KMS-11 (cell line): ENCODE results near the gene LSAMP.

Source experiments
- H2AFZ ChIP-seq: fragments of 200-600 bp; sonication (generic); 2 replicates; pipeline ENCODE4 v1.6.1; 2016; ENCODE audit warnings: antibody characterized with exemption, mixed run types, low read depth
- H3K27ac ChIP-seq: fragments of 200-600 bp; sonication (generic); 2 replicates; pipeline ENCODE4 v1.6.1; 2016; ENCODE audit warnings: mild to moderate bottlenecking, mixed run types
- H3K27me3 ChIP-seq: fragments of 200-600 bp; sonication (generic); 2 replicates; pipeline ENCODE4 v1.6.1; 2017; ENCODE audit warnings: mild to moderate bottlenecking, low read depth, mixed run types, moderate library complexity; ENCODE audit not compliant: insufficient read depth
- H3K36me3 ChIP-seq: fragments of 200-600 bp; sonication (generic); 2 replicates; pipeline ENCODE4 v1.6.1; 2017; ENCODE audit warnings: mild to moderate bottlenecking, mixed run types; ENCODE audit not compliant: insufficient read depth
- H3K4me1 ChIP-seq: fragments of 200-600 bp; sonication (generic); 2 replicates; pipeline ENCODE4 v1.6.1; 2016; ENCODE audit warnings: mild to moderate bottlenecking, low read depth, mixed run types; ENCODE audit not compliant: poor library complexity, severe bottlenecking
- H3K4me2 ChIP-seq: fragments of 200-600 bp; sonication (generic); 2 replicates; pipeline ENCODE4 v1.7.0; 2016; ENCODE audit warnings: mild to moderate bottlenecking, mixed run types
- H3K4me3 ChIP-seq: fragments of 200-600 bp; sonication (generic); IDR thresholded peaks from 2 replicates; pipeline ENCODE4 v1.6.1; 2017; ENCODE audit warnings: low read depth, low read length, mixed read lengths; ENCODE audit not compliant: insufficient read depth
- H3K79me2 ChIP-seq: fragments of 200-600 bp; sonication (generic); 2 replicates; pipeline ENCODE4 v1.6.1; 2016; ENCODE audit warnings: low read depth, mixed run types; ENCODE audit not compliant: insufficient read depth
- H3K9ac ChIP-seq: fragments of 200-600 bp; sonication (generic); 2 replicates; pipeline ENCODE4 v1.6.1; 2016; ENCODE audit warnings: mild to moderate bottlenecking, mixed run types
- H4K20me1 ChIP-seq: fragments of 200-600 bp; sonication (generic); 2 replicates; pipeline ENCODE4 v1.6.1; 2016; ENCODE audit warnings: mild to moderate bottlenecking, mixed run types; ENCODE audit not compliant: insufficient read depth
- TF ChIP-seq, protein P1 (sequence below): fragments of 200-600 bp; sonication (generic); conservative IDR thresholded peaks from 2 replicates; pipeline ENCODE4 v1.6.1; 2017; ENCODE audit warnings: low read depth, mild to moderate bottlenecking, antibody characterized with exemption, low read length, moderate library complexity, mixed read lengths

LSAMP gene

DNA sequence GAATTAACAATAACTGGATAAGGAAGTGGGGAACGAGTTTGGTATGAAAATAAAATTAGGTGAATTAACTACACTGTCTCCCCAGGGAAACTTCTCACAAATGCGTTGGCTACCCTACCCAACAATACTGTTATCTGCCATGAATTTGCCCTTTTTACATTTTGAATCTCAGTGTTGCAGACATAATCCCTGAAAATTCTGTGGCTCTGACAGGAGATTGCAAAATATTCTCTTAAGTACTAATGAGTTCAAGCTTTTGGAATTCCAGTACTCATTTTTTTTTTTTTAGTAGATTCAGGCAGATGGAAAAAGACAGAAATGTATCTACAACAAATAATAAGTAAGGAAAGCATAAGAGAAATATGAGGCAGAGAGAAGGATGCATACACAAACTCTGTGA is 332.6 kb downstream of the LSAMP start:
- H3K4me3 ChIP-seq: no peak overlapping the region
- no peaks in the 10 kb centered on the region for H3K27me3 ChIP-seq
- no peak overlapping the region for H3K9ac ChIP-seq
- H4K20me1 ChIP-seq: no peaks in the 10 kb centered on the region
- H3K27ac ChIP-seq: no peak overlapping the region
- no peak overlapping the region for H2AFZ ChIP-seq
- H3K36me3 ChIP-seq: no peaks in the 10 kb centered on the region
- TF ChIP-seq, protein P1, sequence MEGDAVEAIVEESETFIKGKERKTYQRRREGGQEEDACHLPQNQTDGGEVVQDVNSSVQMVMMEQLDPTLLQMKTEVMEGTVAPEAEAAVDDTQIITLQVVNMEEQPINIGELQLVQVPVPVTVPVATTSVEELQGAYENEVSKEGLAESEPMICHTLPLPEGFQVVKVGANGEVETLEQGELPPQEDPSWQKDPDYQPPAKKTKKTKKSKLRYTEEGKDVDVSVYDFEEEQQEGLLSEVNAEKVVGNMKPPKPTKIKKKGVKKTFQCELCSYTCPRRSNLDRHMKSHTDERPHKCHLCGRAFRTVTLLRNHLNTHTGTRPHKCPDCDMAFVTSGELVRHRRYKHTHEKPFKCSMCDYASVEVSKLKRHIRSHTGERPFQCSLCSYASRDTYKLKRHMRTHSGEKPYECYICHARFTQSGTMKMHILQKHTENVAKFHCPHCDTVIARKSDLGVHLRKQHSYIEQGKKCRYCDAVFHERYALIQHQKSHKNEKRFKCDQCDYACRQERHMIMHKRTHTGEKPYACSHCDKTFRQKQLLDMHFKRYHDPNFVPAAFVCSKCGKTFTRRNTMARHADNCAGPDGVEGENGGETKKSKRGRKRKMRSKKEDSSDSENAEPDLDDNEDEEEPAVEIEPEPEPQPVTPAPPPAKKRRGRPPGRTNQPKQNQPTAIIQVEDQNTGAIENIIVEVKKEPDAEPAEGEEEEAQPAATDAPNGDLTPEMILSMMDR: no peak
- H3K4me2 ChIP-seq: no peak overlapping the region
- H3K4me1 ChIP-seq: no peaks in the 10 kb centered on the region
- no peaks in the 10 kb centered on the region for H3K79me2 ChIP-seq

GRCh38 chr3:116111765-116112164 is 333.5 kb downstream of the LSAMP start:
- no peaks in the 10 kb centered on the region for H4K20me1 ChIP-seq
- H3K9ac ChIP-seq: no peak overlapping the region
- H3K4me2 ChIP-seq: no peak overlapping the region
- no peaks in the 10 kb centered on the region for H3K4me1 ChIP-seq
- no peaks in the 10 kb centered on the region for H3K27me3 ChIP-seq
- no peaks in the 10 kb centered on the region for H3K36me3 ChIP-seq
- TF ChIP-seq, protein P1: no peak
- no peak overlapping the region for H3K4me3 ChIP-seq
- H2AFZ ChIP-seq: no peak overlapping the region
- H3K79me2 ChIP-seq: no peaks in the 10 kb centered on the region
- no peak overlapping the region for H3K27ac ChIP-seq

- no peaks in the 10 kb centered on the region for H3K4me1 ChIP-seq
- no peak overlapping the region for H3K27ac ChIP-seq
- no peak overlapping the region for H3K4me3 ChIP-seq
- no peaks in the 10 kb centered on the region for H4K20me1 ChIP-seq
- no peaks in the 10 kb centered on the region for H3K27me3 ChIP-seq
- H3K9ac ChIP-seq: no peak overlapping the region
- TF ChIP-seq, protein P1: no peak
- H3K4me2 ChIP-seq: no peak overlapping the region
- H2AFZ ChIP-seq: no peak overlapping the region
- no peaks in the 10 kb centered on the region for H3K79me2 ChIP-seq
- H3K36me3 ChIP-seq: no peaks in the 10 kb centered on the region
These were observed 341.3 kb downstream of the LSAMP start for GRCh38 chr3:116103868-116104530.

DNA sequence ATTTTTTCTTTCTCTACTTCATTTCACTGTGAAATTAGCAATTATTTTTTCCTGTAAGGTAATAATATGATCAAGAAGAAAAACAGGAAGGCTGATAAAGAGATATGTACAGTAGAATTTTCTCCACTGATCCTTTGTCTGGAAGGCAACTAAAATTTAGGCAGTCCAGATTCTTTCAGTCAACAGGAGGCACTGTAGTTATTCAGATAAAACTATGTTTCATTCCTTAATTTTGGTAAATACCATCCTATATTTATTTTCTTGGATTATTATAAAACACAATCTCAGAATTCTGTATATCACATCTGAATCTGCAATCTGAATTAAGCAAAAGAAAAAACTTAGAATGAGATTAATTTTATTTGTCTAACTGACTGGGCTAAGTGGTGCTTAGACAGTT is 343.2 kb downstream of the LSAMP start:
- no peaks in the 10 kb centered on the region for H3K36me3 ChIP-seq
- no peak overlapping the region for H3K4me3 ChIP-seq
- H2AFZ ChIP-seq: no peak overlapping the region
- TF ChIP-seq, protein P1: no peak
- H3K4me1 ChIP-seq: no peaks in the 10 kb centered on the region
- H3K79me2 ChIP-seq: no peaks in the 10 kb centered on the region
- H3K4me2 ChIP-seq: no peak overlapping the region
- H3K27me3 ChIP-seq: no peaks in the 10 kb centered on the region
- no peaks in the 10 kb centered on the region for H4K20me1 ChIP-seq
- H3K27ac ChIP-seq: no peak overlapping the region
- no peak overlapping the region for H3K9ac ChIP-seq
